Epithelial cell of esophagus (primary cell): Measurements from ENCODE around the gene IGFBP4.

Experiments used
- DNase-seq: peaks from one replicate; pipeline ENCODE4 v3.0.0; 2010; ENCODE audit warnings: low read depth
- H3K4me3 ChIP-seq: 2 replicates; pipeline ENCODE4 v1.5.1; 2011; ENCODE audit warnings: mild to moderate bottlenecking, low read length, control low read depth
- TF ChIP-seq, protein P1 (sequence below): IDR thresholded peaks from 2 replicates; pipeline ENCODE4 v1.5.1; 2011; ENCODE audit warnings: low read depth, mild to moderate bottlenecking, low read length, control low read depth, inconsistent platforms; ENCODE audit not compliant: insufficient read depth; ENCODE audit errors: missing control alignments

The IGFBP4 gene

DNA sequence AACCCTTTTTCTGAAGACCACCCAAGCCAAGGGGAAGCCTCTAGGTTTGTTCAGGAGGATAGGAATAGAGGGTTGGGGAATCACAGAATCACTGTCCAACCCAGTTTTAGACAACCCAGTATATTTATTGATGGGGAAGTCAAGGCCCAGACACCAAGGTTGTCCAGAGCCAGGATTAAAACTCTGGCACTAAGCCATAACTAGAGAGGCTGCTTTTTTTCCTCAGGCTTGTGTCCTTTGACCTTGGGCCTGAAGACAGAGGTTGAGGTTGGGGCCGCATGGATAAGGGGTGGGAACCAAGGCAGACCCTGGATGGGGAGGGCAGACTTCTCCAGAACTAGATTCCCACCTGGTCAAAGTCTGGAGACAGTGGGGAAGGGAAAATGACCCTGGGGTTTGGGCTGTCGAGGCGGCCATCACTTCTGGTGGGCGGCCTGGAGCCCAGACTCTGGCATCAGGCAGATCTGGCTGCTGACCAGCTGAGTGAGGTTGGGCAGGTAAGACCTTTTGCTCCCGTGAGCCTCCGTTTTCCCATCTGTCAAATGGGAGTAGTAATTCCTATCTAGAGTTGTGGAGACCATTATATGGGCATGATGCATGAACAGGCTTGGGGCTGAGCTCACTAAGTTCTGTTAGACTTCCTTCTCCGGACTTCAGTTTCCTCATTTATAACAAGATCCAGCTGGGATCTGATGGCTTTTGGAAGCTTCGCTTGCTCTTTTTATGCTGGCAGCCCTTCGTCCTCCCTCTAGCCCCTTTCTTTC, 17.9 kb downstream of the IGFBP4 start:
- H3K4me3 ChIP-seq, result no peak overlapping the region
- TF ChIP-seq, protein P1, sequence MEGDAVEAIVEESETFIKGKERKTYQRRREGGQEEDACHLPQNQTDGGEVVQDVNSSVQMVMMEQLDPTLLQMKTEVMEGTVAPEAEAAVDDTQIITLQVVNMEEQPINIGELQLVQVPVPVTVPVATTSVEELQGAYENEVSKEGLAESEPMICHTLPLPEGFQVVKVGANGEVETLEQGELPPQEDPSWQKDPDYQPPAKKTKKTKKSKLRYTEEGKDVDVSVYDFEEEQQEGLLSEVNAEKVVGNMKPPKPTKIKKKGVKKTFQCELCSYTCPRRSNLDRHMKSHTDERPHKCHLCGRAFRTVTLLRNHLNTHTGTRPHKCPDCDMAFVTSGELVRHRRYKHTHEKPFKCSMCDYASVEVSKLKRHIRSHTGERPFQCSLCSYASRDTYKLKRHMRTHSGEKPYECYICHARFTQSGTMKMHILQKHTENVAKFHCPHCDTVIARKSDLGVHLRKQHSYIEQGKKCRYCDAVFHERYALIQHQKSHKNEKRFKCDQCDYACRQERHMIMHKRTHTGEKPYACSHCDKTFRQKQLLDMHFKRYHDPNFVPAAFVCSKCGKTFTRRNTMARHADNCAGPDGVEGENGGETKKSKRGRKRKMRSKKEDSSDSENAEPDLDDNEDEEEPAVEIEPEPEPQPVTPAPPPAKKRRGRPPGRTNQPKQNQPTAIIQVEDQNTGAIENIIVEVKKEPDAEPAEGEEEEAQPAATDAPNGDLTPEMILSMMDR, result no peak
- DNase-seq, result no peak

DNA sequence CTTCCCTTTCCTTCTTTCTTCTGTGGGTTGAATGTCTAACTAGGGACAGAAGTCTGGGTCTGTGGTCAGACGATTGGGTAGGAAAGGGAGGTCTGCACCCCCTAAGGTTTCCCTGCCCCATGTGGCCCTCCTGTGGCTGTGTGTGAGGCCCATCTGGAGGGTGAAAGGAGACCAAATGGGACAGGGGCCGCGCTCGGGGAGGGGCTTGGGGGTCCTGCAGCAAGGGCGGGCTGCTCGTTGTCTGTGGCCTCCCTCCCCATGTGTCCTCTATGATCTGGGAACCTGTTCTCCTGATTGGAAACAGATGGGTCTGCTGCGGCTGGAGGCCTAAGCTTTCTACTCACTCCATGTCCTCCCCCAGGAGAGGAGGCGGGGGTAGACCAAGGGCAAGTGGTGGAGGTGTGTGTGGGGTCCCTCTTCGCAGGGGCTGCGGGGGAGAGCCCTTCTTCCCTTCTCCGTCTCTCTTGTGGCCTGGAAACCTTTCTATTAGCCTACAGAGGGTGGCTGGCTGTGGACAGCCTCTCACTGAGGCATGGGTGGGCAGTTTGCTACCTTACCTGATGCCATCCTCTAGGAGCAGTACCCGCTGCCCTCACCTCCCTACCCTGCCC, 18.6 kb downstream of the IGFBP4 start:
- no peak for DNase-seq
- no peak overlapping the region for H3K4me3 ChIP-seq

DNA sequence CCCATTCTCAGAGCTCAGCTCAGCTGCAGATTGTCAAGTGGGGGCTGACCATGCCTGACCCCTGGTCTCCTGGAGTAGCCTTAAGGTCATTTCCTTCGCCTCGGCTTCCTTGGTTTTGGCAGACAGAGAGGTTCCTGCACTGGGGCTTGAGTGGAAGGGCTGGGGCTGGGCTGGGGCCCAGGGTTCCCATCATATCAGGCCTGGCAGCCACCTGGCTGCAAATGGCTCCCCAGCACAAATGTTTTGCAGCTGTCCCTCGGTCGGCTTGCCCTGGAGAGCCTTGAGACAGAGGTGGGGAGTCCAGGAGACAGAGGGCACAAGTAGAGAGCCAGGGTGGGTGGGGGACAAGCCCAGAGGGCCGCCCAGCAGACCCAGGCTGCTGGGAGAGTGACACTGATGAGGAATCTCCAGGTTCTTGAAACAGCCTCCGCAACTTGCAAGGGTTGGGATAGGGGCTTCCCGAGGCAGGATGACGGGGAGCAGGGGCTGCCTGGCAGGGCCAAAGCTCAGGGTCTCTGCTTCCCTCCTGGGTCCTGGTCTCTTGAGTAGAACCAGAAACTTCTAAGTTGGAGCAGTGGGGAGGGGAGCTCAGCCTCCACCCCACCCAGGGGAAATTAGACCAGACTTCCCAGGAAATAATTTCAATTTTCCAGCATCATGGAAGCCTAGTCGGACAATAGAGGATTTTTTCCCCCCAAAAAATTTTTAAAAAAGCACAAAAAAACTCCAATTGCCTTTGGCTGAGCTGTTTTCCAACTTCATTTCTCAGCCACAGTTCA, 19.3 kb downstream of the IGFBP4 start:
- TF ChIP-seq, protein P1, result no peak
- no peak for DNase-seq
- no peak overlapping the region for H3K4me3 ChIP-seq

More for the DNA sequence above, 18.6 kb downstream of the IGFBP4 start:
- TF ChIP-seq, protein P1, result no peak

DNA sequence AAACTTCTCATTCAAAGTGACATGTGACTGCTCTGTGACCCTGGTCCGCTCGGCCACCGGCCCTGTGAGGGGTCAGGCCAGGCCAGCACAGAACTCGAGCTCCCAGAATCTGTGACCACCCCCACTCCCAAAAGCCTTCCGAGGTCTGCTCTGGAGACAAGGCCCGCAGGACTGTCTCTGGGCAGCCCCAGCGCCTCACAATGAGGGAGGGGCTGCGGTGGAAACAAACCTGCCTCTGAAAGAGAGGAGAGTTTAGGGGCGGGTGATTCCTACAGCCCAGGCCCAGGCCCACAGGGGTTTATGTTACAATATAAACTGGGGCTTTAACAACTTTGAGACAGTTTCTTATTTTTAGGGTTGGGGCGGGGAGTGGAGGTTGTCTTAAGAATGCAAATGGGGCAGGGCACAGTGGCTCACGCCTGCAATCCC, 19.9 kb downstream of the IGFBP4 start:
- H3K4me3 ChIP-seq, result no peak overlapping the region
- no peak for DNase-seq
- TF ChIP-seq, protein P1, result no peak

DNA sequence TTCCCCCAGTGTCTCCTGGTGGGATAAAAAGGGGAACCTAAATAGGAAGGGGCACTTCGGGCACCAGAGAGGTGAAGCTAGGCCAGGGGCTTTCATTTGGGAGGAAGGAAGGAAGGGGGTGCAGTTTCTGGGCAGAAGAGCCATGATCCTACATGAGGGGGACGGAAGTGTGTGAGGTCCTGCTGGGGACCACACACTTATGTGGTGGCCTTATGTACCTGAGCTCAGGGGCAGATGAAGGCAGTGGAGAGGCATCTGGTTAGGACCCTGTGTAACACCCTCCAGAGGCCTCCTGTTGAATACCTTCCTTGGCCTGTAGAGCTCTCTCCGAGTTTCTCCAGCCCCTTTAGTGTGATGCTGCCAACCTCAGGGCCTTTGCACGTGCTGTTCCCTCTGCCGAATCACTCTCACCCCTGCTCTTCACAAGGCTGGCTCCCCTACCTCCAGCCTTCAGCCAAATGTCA, 21.2 kb downstream of the IGFBP4 start:
- TF ChIP-seq, protein P1, result no peak
- no peak for DNase-seq
- H3K4me3 ChIP-seq, result no peak overlapping the region

DNA sequence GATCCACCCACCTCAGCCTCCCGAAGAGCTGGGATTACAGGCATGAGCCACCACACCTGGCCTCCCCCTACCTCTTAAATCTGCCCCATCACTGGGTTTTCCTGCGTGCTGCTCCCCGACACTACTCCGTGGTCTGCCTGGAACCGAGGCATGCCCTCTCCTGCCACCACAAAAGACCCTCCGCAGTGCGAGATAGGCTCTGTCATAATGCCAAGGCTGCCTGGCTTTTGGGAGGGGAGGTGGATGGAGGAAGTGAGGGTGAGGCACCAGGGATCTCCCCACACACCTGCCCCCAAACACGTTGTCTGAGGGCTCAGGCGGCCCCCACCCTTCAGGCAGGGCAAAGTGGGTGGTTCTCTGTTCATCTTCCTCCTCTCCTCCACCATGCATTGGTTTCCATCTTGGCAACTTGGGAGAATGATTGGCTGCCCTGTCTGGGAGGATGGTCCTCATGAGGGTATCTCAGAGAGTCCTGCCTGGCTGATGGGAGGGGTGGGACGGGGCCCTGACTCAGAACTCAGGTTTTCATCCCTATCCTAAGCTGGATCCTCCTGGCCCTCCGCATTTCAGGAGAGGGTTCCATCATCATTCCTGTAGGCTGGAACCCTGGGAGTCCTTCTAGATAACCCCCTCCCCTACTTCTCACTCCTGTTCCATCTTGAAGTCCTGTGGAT, 23.2 kb downstream of the IGFBP4 start:
- H3K4me3 ChIP-seq, result no peak overlapping the region
- no peak for DNase-seq
- TF ChIP-seq, protein P1, result no peak
